ENCODE results near the gene CCDC32. TPM values are rescaled to one million over a fixed set of nuclear protein-coding genes. Genes with fewer than 3 reads are reported as not detected.

The CCDC32 gene
- total and polyA plus RNA-seq, 2 of the 13 experiments (the other 11 are each of a cell fraction or from before 2014, with no cell fraction given): 10.8 to 23.2 TPM

GRCh38 chr15:40569129-40569953, 4.5 kb upstream of the CCDC32 start, which contains the start of gene RPUSD2 (continued):
- TF ChIP-seq TEF (CRISPR knock-in tag; IDR thresholded peaks at IDR 0.05) (no peak), SALL2 (CRISPR knock-in tag; IDR thresholded peaks at IDR 0.05) (no peak; the same call in 1 of the 2 replicates), SP2 (CRISPR knock-in tag; IDR thresholded peaks at IDR 0.05) (peak; percentile 54), ZNF350 (CRISPR knock-in tag; IDR thresholded peaks at IDR 0.05; ENCODE audit: borderline replicate concordance, low read depth) (peak; percentile 91), ZNF597 (CRISPR knock-in tag; IDR thresholded peaks at IDR 0.05) (no peak), SNRNP70 (IDR thresholded peaks at IDR 0.05; ENCODE audit: low read depth, low read length) (no peak), POLR2AphosphoS5 (IDR thresholded peaks at IDR 0.05; ENCODE audit: low read depth, low read length) (peak; percentile 81), NFRKB (IDR thresholded peaks at IDR 0.05) (no peak), SAP130 (CRISPR knock-in tag; IDR thresholded peaks at IDR 0.05; ENCODE audit: low read depth) (peak; percentile 100), ZNF10 (CRISPR knock-in tag; IDR thresholded peaks at IDR 0.05; ENCODE audit: borderline replicate concordance, low read depth) (no peak), ZNF766 (CRISPR knock-in tag; IDR thresholded peaks at IDR 0.05; ENCODE audit: borderline replicate concordance) (no peak), SYNCRIP (IDR thresholded peaks at IDR 0.05; ENCODE audit: insufficient read depth, low read depth, low read length) (no peak), ZNF432 (CRISPR knock-in tag; IDR thresholded peaks at IDR 0.05; ENCODE audit: borderline replicate concordance) (no peak), RARA (CRISPR knock-in tag; IDR thresholded peaks at IDR 0.05) (peak; percentile 29; the same call in 1 of the 2 replicates), RBM39 (IDR thresholded peaks at IDR 0.05; ENCODE audit: low read depth, low read length, poor library complexity, severe bottlenecking) (peak; percentile 51), MNT (IDR thresholded peaks at IDR 0.05) (peak; percentile 60), ZBTB3 (CRISPR knock-in tag; IDR thresholded peaks at IDR 0.05; ENCODE audit: borderline replicate concordance, low read depth) (peak; percentile 81; the same call in 1 of the 2 replicates), TEAD3 (CRISPR knock-in tag; optimal IDR thresholded peaks at IDR 0.05; ENCODE audit: borderline replicate concordance) (peak; percentile 71), JUN (CRISPR knock-in tag; IDR thresholded peaks at IDR 0.05) (no peak), AFF4 (CRISPR knock-in tag; IDR thresholded peaks at IDR 0.05) (no peak)
- TF ChIP-seq, protein P1, sequence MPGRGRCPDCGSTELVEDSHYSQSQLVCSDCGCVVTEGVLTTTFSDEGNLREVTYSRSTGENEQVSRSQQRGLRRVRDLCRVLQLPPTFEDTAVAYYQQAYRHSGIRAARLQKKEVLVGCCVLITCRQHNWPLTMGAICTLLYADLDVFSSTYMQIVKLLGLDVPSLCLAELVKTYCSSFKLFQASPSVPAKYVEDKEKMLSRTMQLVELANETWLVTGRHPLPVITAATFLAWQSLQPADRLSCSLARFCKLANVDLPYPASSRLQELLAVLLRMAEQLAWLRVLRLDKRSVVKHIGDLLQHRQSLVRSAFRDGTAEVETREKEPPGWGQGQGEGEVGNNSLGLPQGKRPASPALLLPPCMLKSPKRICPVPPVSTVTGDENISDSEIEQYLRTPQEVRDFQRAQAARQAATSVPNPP (CRISPR knock-in tag; IDR thresholded peaks at IDR 0.05): no peak
